Liver (tissue), 9 donors: ENCODE measurements around the gene ALDH2. TPM values are rescaled to one million over a fixed set of nuclear protein-coding genes. Genes with fewer than 3 reads are reported as not detected.
"Not testable (repeated sequence)": the region's sequence is repeated elsewhere in the genome, so short reads cannot be mapped to it uniquely, and the experiment has no call there.

Experiments used
- DNase-seq: peaks from one replicate; pipeline ENCODE4 v3.0.0-alpha.2; 2017; ENCODE audit warnings: low spot score
- H3K27ac ChIP-seq, 2 donors: one replicate each; pipeline ENCODE4 v1.7.0; 2013; ENCODE audit warnings: inconsistent platforms in 2 of 2, low read length in 2 of 2, control low read depth in 1 of 2, low read depth in 1 of 2, mild to moderate bottlenecking in 1 of 2
- H3K27me3 ChIP-seq, 4 donors: one replicate each; pipeline versions ENCODE4 v1.6.1 to v1.7.0; 2013; ENCODE audit warnings: low read length in 3 of 4, inconsistent platforms in 1 of 4, mild to moderate bottlenecking in 1 of 4, moderate library complexity in 1 of 4; ENCODE audit not compliant: control insufficient read depth in 4 of 4, insufficient read depth in 4 of 4
- H3K36me3 ChIP-seq, 4 donors: one replicate each; pipeline versions ENCODE4 v1.6.1 to v1.7.0; 2013; ENCODE audit warnings: low read length in 3 of 4, mild to moderate bottlenecking in 3 of 4, low read depth in 1 of 4, moderate library complexity in 1 of 4; ENCODE audit not compliant: control insufficient read depth in 4 of 4, insufficient read depth in 3 of 4
- H3K4me1 ChIP-seq, 4 donors: one replicate each; pipeline versions ENCODE4 v1.6.1 to v1.7.0; 2013; ENCODE audit warnings: low read length in 3 of 4, mild to moderate bottlenecking in 3 of 4, moderate library complexity in 1 of 4; ENCODE audit not compliant: control insufficient read depth in 4 of 4, insufficient read depth in 4 of 4
- H3K4me3 ChIP-seq, 3 donors: one replicate each; pipeline versions ENCODE4 v1.6.1 to v1.7.0; 2013; ENCODE audit warnings: low read length in 3 of 3, control low read depth in 1 of 3, low read depth in 1 of 3, mild to moderate bottlenecking in 1 of 3
- H3K9ac ChIP-seq, 2 donors: one replicate each; pipeline ENCODE4 v1.7.0; 2013; ENCODE audit warnings: low read length in 2 of 2, mild to moderate bottlenecking in 2 of 2, moderate library complexity in 2 of 2, control low read depth in 1 of 2, low read depth in 1 of 2
- H3K9me3 ChIP-seq, 4 donors: one replicate each; pipeline versions ENCODE4 v1.6.1 to v1.7.0; 2013; ENCODE audit warnings: low read length in 3 of 4; ENCODE audit not compliant: control insufficient read depth in 4 of 4
- EGR1 ChIP-seq, 2 donors: IDR thresholded peaks; 2 replicates each; pipeline ENCODE4 v1.6.1; 2016 to 2018; ENCODE audit warnings: antibody characterized with exemption in 2 of 2, low read depth in 2 of 2
- FOXA1 ChIP-seq: IDR thresholded peaks from 2 replicates; pipeline ENCODE4 v1.6.1; 2016; ENCODE audit warnings: antibody characterized with exemption
- FOXA2 ChIP-seq: IDR thresholded peaks from 2 replicates; pipeline ENCODE4 v1.6.1; 2016; ENCODE audit warnings: antibody characterized with exemption
- GABPA ChIP-seq, 2 donors: IDR thresholded peaks in 1 of 2; conservative IDR thresholded peaks in 1 of 2; 2 replicates each; pipeline ENCODE4 v1.6.1; 2016; ENCODE audit warnings: antibody characterized with exemption in 2 of 2, mild to moderate bottlenecking in 1 of 2, moderate library complexity in 1 of 2
- HNF4A ChIP-seq, 2 donors: conservative IDR thresholded peaks; 2 replicates each; pipeline ENCODE4 v1.6.1; 2016; ENCODE audit warnings: antibody characterized with exemption in 2 of 2, mild to moderate bottlenecking in 2 of 2
- HNF4G ChIP-seq: IDR thresholded peaks from 2 replicates; pipeline ENCODE4 v1.6.1; 2016; ENCODE audit warnings: antibody characterized with exemption
- JUND ChIP-seq, 2 donors: IDR thresholded peaks; 2 replicates each; pipeline ENCODE4 v1.6.1; 2016; ENCODE audit warnings: antibody characterized with exemption in 2 of 2
- NR2F2 ChIP-seq: IDR thresholded peaks from 2 replicates; pipeline ENCODE4 v1.6.1; 2016; ENCODE audit warnings: antibody characterized with exemption
- RAD21 ChIP-seq, 2 donors: IDR thresholded peaks; 2 replicates each; pipeline ENCODE4 v1.6.1; 2016; ENCODE audit warnings: antibody characterized with exemption in 2 of 2, mild to moderate bottlenecking in 2 of 2
- RXRA ChIP-seq, 2 donors: IDR thresholded peaks; 2 replicates each; pipeline ENCODE4 v1.6.1; 2017 to 2018; ENCODE audit warnings: antibody characterized with exemption in 2 of 2, mild to moderate bottlenecking in 1 of 2
- SP1 ChIP-seq: IDR thresholded peaks from 2 replicates; pipeline ENCODE4 v1.6.1; 2018; ENCODE audit warnings: antibody characterized with exemption, mild to moderate bottlenecking
- TAF1 ChIP-seq: conservative IDR thresholded peaks from 2 replicates; pipeline ENCODE4 v1.6.1; 2016; ENCODE audit warnings: antibody characterized with exemption, mild to moderate bottlenecking
- YY1 ChIP-seq: IDR thresholded peaks from 2 replicates; pipeline ENCODE4 v1.6.1; 2016; ENCODE audit warnings: antibody characterized with exemption, mild to moderate bottlenecking
- WGBS: extraction: QIAGEN DNeasy Blood & Tissue Kit; methylation state at CpG from one replicate; pipeline ENCODE4 v1.1.7; 2013; 5-methylcytosine and 5-hydroxymethylcytosine counted together
- polyA plus RNA-seq, 2 donors: library from polyadenylated mRNA; stranded (reverse) in 1 of 2; unstranded in 1 of 2; fragments of 200-250 nt in 1 of 2; fragments of >200 nt in 1 of 2; fragmentation: Nextera tagmentation in 1 of 2; extraction: Ambion mirVana in 1 of 2; gene quantifications; one replicate each; pipeline versions ENCODE4 v1.2.1 to v1.2.3, GENCODE V29; 2013 to 2015
- total RNA-seq, 2 donors: library from RNA; depleted of rRNA; stranded (reverse); fragments of >200 nt; gene quantifications; one replicate each; pipeline ENCODE4 v1.2.3, GENCODE V29; 2014
- TF ChIP-seq, protein P1 (sequence below): IDR thresholded peaks from 2 replicates; pipeline ENCODE4 v1.6.1; 2016; ENCODE audit warnings: antibody characterized with exemption, mild to moderate bottlenecking
- TF ChIP-seq, protein P2 (sequence below): IDR thresholded peaks from 2 replicates; pipeline ENCODE4 v1.6.1; 2016; ENCODE audit warnings: antibody characterized with exemption
- TF ChIP-seq, protein P3 (sequence below): IDR thresholded peaks from 2 replicates; pipeline ENCODE4 v1.6.1; 2016; ENCODE audit warnings: antibody characterized with exemption
- donor health status: healthy.
- donor health status: healthy.
- donor health status: healthy.
- donor health status: healthy.
- donor health status: healthy.

The ALDH2 gene
- total and polyA plus RNA-seq, 4 donors, result 93.1 to 849 (median 573) TPM

DNA sequence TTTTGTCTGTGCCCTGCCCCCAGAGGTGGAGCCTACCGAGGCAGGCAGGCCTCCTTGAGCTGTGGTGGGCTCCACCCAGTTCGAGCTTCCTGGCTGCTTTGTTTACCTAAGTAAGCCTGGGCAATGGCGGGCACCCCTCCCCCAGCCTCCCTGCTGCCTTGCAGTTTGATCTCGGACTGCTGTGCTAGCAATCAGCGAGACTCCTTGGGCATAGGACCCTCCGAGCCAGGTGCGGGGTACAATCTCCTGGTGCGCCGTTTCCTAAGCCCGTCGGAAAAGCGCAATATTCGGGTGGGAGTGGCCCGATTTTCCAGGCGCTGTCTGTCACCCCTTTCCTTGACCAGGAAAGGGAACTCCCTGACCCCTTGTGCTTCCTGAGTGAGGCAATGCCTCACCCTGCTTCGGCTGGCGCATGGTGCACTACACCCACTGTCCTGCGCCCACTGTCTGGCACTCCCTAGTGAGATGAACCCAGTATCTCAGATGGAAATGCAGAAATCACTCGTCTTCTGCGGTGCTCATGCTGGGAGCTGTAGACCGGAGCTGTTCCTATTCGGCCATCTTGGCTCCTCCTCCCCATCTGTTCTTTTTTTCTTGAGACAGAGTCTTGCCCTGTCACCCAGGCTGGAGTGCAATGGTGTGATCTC lies 68.1 kb downstream of the ALDH2 start:
- H3K27ac ChIP-seq, H3K4me3 ChIP-seq, H3K36me3 ChIP-seq, DNase-seq, H3K9me3 ChIP-seq, H3K4me1 ChIP-seq, H3K9ac ChIP-seq, H3K27me3 ChIP-seq: not testable (repeated sequence)
- WGBS, result 72% methylated on average over 22 of the region's 22 CpGs

DNA sequence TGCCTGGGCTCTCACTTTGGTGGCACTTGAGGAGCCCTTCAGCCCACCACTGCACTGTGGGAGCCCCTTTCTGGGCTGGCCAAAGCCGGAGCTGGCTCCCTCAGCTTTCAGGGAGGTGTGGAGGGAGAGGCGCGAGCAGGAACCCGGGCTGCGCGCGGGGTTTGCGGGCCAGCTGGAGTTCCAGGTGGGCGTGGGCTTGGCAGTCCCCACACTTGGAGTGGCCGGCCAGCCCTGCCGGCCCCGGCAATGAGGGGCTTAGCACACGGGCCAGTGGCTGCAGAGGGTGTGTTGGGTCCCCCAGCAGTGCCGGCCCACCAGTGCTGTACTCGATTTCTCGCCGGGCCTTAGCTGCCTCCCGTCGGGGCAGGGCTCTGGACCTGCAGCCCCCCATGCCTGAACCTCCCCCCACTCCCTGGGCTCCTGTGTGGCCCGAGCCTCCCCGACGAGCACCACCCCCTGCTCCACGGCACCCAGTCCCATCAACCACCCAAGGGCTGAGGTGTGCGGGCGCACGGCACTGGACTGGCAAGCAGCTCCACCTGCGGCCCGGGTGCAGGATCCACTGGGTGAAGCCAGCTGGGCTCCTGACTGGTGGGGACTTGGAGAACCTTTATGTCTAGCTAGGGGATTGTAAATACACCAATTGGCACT lies 68.9 kb downstream of the ALDH2 start:
- not testable (repeated sequence) for H3K9ac ChIP-seq, H3K9me3 ChIP-seq, DNase-seq, H3K27me3 ChIP-seq, H3K36me3 ChIP-seq, H3K4me3 ChIP-seq, H3K27ac ChIP-seq
- WGBS, result 95% methylated on average over 28 of the region's 28 CpGs
- H3K4me1 ChIP-seq, result peaks cover 3 to 11% (median 5%) of the 10 kb centered on the region in 4 donors

DNA sequence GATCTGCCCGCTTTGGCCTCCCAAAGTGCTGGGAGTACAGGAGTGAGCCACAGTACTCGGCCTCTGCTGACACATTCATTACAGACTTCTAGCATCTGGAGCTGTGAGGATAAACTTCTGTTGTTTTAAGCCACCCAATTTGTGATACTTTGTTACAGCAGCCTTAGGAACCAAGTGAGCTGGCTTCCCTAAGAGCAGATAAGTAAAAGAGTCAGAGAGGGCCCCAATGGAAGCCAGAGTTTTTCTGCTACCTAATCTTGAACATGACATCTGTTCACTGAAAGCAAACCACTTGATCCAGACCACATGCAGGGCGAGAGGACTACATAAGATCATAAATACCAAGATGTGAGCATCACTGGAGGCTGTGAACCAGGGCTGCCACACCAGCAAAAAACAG lies 71.6 kb downstream of the ALDH2 start:
- no peaks in the 10 kb centered on the region for H3K9me3 ChIP-seq
- TF ChIP-seq GABPA (IDR thresholded peaks at IDR 0.05 in 1 of 2, conservative IDR thresholded peaks at IDR 0.05 in 1 of 2), result no peak
- TF ChIP-seq RXRA (IDR thresholded peaks at IDR 0.05), result no peak
- TF ChIP-seq HNF4A (conservative IDR thresholded peaks at IDR 0.05), result no peak
- TF ChIP-seq EGR1 (IDR thresholded peaks at IDR 0.05; ENCODE audit: low read depth in 2 of 2), result no peak
- TF ChIP-seq RAD21 (IDR thresholded peaks at IDR 0.05), result no peak
- TF ChIP-seq, protein P1, sequence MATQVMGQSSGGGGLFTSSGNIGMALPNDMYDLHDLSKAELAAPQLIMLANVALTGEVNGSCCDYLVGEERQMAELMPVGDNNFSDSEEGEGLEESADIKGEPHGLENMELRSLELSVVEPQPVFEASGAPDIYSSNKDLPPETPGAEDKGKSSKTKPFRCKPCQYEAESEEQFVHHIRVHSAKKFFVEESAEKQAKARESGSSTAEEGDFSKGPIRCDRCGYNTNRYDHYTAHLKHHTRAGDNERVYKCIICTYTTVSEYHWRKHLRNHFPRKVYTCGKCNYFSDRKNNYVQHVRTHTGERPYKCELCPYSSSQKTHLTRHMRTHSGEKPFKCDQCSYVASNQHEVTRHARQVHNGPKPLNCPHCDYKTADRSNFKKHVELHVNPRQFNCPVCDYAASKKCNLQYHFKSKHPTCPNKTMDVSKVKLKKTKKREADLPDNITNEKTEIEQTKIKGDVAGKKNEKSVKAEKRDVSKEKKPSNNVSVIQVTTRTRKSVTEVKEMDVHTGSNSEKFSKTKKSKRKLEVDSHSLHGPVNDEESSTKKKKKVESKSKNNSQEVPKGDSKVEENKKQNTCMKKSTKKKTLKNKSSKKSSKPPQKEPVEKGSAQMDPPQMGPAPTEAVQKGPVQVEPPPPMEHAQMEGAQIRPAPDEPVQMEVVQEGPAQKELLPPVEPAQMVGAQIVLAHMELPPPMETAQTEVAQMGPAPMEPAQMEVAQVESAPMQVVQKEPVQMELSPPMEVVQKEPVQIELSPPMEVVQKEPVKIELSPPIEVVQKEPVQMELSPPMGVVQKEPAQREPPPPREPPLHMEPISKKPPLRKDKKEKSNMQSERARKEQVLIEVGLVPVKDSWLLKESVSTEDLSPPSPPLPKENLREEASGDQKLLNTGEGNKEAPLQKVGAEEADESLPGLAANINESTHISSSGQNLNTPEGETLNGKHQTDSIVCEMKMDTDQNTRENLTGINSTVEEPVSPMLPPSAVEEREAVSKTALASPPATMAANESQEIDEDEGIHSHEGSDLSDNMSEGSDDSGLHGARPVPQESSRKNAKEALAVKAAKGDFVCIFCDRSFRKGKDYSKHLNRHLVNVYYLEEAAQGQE, result no peak
- TF ChIP-seq TAF1, result no peak
- TF ChIP-seq, protein P2, sequence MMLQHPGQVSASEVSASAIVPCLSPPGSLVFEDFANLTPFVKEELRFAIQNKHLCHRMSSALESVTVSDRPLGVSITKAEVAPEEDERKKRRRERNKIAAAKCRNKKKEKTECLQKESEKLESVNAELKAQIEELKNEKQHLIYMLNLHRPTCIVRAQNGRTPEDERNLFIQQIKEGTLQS, result no peak
- TF ChIP-seq FOXA2, result no peak
- TF ChIP-seq JUND (IDR thresholded peaks at IDR 0.05), result no peak
- no peak for TF ChIP-seq NR2F2
- TF ChIP-seq, protein P3, sequence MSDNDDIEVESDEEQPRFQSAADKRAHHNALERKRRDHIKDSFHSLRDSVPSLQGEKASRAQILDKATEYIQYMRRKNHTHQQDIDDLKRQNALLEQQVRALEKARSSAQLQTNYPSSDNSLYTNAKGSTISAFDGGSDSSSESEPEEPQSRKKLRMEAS, result no peak
- TF ChIP-seq FOXA1, result no peak
- no peak for TF ChIP-seq YY1
- no peak for TF ChIP-seq HNF4G
- no peak for TF ChIP-seq SP1
- no peak overlapping the region for H3K4me3 ChIP-seq
- WGBS, result 92% methylated on average over 3 of the region's 3 CpGs
- H3K4me1 ChIP-seq, result peaks cover 8 to 29% (median 18%) of the 10 kb centered on the region in 4 donors
- no peak overlapping the region for H3K27ac ChIP-seq
- peaks cover 0 to 8% (median 3%) of the 10 kb centered on the region in 4 donors for H3K36me3 ChIP-seq
- H3K9ac ChIP-seq, result no peak overlapping the region
- no peaks in the 10 kb centered on the region for H3K27me3 ChIP-seq
- no peak for DNase-seq
